ENCODE measurements around the gene MRPS27.
"Not testable (repeated sequence)": the region's sequence is repeated elsewhere in the genome, so short reads cannot be mapped to it uniquely, and the experiment has no call there.

The MRPS27 gene

GRCh38 chr5:72203251-72203845 is 116.7 kb downstream of the MRPS27 start:
- DNase-seq (ENCODE audit: low read depth): no peak

DNA sequence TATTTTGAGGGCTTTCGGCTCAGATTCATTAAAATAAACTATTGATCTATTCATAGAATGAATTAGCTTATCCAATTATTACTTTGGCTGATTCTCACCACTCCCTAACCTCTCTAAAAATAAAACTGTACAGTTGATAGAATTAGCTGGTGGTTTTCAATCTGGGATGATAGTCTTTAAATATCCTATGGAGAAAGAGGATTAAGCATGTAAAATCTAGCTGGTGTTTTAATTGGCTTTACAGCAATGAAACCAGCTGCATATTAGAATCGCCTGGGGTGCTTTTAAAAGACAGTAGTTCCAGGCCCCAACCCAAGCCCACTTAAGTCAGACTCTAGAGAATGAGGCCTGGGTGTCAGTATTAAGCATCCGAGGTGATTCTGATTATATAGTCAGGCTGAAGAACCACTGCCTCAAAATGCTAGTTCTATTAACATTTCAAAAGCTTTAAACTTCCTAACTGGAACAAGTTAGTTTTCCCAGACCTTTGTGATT is 117.7 kb downstream of the MRPS27 start:
- DNase-seq (ENCODE audit: low read depth): no peak

DNA sequence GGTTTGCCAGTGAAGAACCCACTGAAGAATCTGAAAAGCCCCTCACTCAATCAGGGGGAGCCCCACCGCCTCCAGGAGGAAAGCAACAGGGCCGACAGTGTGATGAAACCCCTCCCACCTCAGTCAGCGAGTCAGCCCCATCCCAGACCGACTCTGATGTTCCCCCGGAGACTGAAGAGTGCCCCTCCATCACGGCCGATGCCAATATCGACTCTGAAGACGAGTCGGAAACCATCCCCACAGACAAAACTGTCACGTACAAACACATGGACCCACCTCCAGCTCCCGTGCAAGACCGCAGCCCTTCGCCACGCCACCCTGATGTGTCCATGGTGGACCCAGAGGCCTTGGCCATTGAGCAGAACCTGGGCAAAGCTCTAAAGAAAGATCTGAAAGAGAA is 120.4 kb downstream of the MRPS27 start:
- no peak for DNase-seq (ENCODE audit: low read depth)

GRCh38 chr5:72197393-72197792 is 122.6 kb downstream of the MRPS27 start:
- DNase-seq (ENCODE audit: low read depth): no peak

GRCh38 chr5:72195581-72195980 is 124.5 kb downstream of the MRPS27 start:
- DNase-seq (ENCODE audit: low read depth): no peak

DNA sequence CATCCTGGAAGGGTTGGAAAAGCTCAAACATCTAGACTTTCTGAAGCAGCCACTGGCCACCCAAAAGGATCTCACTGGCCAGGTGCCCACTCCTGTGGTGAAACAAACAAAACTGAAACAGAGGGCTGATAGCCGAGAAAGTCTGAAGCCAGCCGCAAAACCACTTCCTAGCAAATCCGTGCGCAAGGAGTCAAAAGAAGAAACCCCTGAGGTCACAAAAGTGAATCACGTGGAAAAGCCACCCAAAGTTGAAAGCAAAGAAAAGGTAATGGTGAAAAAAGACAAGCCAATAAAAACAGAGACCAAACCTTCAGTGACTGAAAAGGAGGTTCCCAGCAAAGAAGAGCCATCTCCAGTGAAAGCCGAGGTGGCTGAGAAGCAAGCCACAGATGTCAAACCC is 125.2 kb downstream of the MRPS27 start:
- no peak for DNase-seq (ENCODE audit: low read depth)

DNA sequence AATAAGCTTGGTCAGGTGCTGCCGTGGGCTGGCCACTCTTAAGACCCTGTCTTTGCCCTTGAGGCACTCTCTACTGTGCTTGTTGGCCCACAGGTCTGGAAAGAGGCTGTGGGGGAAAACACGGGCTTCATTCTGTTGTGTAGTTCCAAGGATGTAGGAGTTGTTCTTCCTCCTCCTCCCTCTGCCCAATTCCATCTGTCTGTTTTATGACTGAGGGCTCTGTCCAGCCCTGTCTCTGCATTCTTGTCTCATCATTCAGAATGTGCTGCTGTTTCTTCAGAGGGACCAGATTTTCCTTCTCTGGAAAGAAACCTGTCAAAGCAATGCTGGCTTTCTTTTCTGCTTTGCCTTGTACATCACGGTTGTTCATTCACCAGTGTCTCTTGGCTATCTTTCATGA is 128.6 kb downstream of the MRPS27 start:
- no peak for DNase-seq (ENCODE audit: low read depth)

GRCh38 chr5:72189146-72189545 is 130.9 kb downstream of the MRPS27 start:
- DNase-seq (ENCODE audit: low read depth): no peak

DNA sequence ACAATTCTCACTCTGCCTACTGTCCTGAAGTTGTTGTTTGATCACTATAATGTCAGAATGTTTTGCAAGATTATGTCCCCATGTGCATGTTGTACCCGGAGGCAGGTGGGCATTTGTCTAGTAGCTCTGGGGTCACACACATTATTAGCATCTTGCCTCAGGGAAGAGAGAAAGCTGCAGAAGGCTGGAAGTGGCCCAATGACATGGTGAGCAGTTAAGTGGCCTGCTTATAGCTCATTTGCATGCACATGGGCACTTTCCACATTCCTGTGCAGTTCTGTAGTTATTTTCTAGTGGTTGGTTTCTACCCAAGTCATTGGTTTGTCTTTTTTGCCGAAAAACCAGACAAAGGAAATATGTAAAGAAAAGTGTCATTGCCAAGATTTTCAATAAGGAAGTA is 131.9 kb downstream of the MRPS27 start:
- DNase-seq (ENCODE audit: low read depth): no peak

DNA sequence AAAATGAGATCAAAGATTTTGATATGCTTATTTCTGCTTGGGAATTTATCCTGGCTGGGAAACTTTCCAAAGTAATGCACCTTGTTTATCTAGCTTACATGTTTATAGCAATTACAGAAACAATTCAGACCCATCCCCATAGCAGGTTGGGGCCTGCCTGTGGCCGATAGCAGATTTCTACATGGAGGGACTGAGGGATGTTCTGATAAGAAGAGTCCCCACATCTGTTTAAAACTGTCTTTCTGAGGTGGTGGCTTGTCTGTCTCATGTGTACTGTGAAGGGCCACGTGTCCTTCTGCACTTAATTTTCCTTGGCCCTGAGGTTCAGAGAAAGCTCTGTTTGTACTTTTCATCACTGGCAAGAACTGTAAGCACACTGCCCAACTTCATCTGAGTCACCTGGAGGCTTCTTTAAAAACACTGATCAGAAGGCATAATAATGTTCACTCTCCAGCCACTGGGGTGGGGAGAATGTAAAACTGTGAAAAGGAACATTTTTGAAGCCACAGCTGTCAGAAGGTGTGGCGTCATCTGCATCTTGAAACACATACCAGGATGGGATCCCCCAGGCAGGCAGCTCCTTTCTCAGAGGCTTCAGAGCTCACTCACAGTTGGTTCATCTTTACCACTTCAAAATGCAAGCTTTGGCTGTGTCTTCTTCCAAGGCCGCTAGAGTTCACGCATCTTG is 132.5 kb downstream of the MRPS27 start:
- no peak for DNase-seq (ENCODE audit: low read depth)

DNA sequence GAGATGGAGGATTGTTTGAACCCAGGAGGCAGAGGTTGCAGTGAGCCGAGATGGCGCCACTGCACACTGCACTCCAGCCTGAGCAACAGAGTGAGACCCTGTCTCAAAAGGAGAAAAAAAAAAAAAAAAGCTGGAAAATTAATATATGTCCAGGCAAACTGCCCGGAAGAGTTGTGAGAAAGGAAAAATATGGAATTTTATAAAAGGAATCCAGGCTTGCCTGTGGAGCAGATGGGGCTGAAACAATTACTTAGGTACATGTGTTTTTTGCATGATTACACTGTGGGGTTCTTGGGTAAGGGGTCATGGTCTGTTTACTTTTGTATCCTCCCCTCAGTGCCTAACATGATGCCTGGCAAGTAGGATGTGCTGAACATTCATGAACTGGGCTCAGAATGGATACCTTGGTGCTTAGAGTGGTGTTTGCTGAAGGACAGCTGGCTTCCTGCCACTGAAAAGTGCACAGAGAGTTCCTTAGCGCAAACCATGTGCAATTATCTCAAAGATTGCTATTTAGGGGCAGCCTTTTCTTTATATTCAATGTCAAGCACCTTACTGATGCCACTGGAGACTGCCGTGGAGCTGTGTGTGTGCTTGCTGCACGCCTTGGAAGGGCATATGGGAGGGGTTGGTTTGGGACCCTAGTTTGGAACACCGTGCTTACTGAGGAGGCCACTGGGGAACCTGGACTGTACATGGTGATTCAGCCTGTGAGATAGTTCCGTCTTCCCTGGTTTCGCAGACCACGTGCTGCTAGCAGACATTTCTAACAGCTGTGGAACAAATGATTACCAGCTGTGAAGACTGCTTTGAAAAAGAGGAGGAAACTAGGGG is 134.3 kb downstream of the MRPS27 start:
- no peak for DNase-seq (ENCODE audit: low read depth)

- no peak for DNase-seq (ENCODE audit: low read depth)
These were observed 135.6 kb downstream of the MRPS27 start for GRCh38 chr5:72184408-72184807.

- no peak for DNase-seq (ENCODE audit: low read depth)
These were observed 136.9 kb downstream of the MRPS27 start for GRCh38 chr5:72183101-72183520.

- no peak for DNase-seq (ENCODE audit: low read depth)
These were observed 137.4 kb downstream of the MRPS27 start for GRCh38 chr5:72182686-72183085.

DNA sequence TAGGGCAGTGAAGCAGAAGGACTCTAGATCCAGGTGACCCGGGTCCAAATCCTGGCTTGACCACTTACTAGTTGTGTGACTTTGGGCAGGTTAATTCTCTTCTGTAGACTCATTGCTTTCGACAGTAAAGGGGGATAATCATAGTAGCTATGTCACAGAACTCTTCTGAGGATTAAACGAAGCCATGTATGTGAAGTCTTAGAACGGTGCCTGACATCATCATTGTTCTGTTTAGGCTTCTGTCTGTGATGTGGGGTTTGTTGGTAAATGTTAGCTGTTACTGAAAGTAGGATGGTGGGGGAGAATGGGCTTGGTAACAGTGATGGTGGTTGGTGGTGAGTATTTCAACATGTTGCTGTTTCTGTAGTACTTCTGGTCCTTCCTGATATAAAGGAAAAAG is 139.1 kb downstream of the MRPS27 start:
- DNase-seq (ENCODE audit: low read depth): no peak

DNA sequence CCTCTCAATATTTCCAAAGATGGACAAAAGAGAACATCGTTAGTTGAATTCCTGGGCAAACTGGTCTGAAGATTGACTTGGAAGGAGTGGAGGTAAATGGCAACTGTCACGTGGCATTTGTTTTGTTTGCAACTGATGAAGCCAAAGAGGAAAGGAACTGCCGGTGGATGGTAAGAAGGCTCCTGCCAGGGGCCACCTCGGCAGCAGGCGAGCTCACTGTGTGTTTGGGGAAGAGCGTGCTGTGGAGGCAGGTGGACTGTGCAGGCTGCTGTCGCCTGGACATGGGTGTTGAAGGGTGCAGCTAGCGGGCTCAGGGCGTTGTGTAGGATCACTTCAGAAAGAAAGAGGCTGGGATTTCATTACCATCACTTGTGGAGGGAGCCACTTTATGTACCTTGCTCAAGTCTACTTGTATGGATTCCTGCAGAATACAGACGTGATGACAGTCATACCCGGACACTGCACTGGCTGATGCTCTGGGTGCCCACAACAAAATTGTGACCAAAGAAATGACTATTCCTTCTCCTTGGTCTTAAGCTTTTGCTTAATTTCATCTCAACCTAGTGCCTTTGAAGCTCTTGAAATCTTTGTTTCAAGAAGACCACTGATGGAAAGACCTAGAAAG is 140.1 kb downstream of the MRPS27 start:
- DNase-seq (ENCODE audit: low read depth): no peak

- DNase-seq (ENCODE audit: low read depth): no peak
These were observed 140.8 kb downstream of the MRPS27 start for GRCh38 chr5:72179028-72179815.

DNA sequence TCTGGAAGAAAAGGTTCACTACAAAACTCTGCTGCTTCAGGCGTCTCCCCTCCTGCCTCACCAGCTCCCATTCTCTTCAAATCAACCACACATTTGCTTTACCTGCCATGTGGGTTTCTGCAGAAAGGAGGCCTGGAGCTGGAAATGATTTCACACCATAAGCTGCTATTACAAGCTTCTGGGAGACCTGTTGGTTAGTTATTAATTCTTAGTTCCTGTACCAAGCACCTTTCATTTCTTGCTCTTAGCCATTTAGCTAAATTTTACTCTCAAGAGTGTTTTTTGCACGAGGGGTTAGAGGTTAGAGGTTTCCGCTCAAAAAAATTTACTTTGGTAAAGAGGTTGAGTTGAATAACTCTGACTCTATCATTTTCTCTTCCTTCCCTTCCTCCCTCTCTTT is 142.5 kb downstream of the MRPS27 start:
- DNase-seq (ENCODE audit: low read depth): no peak

- no peak for DNase-seq (ENCODE audit: low read depth)
These were observed 147.3 kb downstream of the MRPS27 start for GRCh38 chr5:72172786-72173185.

- no peak for DNase-seq (ENCODE audit: low read depth)
These were observed 148.4 kb downstream of the MRPS27 start for GRCh38 chr5:72171667-72172066.

- not testable (repeated sequence) for DNase-seq (ENCODE audit: low read depth)
These were observed 148.9 kb downstream of the MRPS27 start for GRCh38 chr5:72171181-72171580.

GRCh38 chr5:72170101-72170500 is 149.9 kb downstream of the MRPS27 start:
- DNase-seq (ENCODE audit: low read depth): no peak

Measured in T follicular helper cell (primary cell).